Panc1 (cell line): ENCODE results near the gene NAGS. TPM values are rescaled to one million over a fixed set of nuclear protein-coding genes. Genes with fewer than 3 reads are reported as not detected.
"Not testable (repeated sequence)": the region's sequence is repeated elsewhere in the genome, so short reads cannot be mapped to it uniquely, and the experiment has no call there.

Source experiments
- ATAC-seq: fragments of 200-7000 bp; cut with Tn5 transposase; 2 replicates; pipeline ENCODE4 v1.9.1; 2020; ENCODE audit warnings: mild to moderate bottlenecking, moderate library complexity
- BruUV-seq: library from RNA; stranded (reverse); fragments of 400-500 nt; replicated peaks from 2 replicates; lab custom pipeline; 2021; lab: Mats Ljungman, UMichigan
- CTCF ChIA-PET: fragments of 300-600 bp; sonication (Branson Sonifier 250); formaldehyde crosslinking; loops from one replicate; lab custom pipeline; 2022; ENCODE audit warnings: antibody characterized with exemption; lab: Charles Lee
- POLR2A ChIA-PET: fragments of 300-600 bp; sonication (Branson Sonifier 250); formaldehyde crosslinking; loops from one replicate; lab custom pipeline; 2022; ENCODE audit warnings: antibody characterized with exemption; lab: Charles Lee
- DNase-seq: peaks from one replicate; pipeline ENCODE4 v3.0.0-alpha.2; 2010; ENCODE audit warnings: low read depth, low spot score
- H3K27ac ChIP-seq: 2 replicates; pipeline ENCODE4 v1.5.1; 2011; ENCODE audit warnings: mild to moderate bottlenecking, low read length, inconsistent platforms
- H3K27me3 ChIP-seq: fragments of 200-500 bp; sonication (Bioruptor generic); 2 replicates; pipeline ENCODE4 v1.6.0; 2014; ENCODE audit warnings: low read length, inconsistent platforms; ENCODE audit not compliant: control insufficient read depth, insufficient read depth
- H3K36me3 ChIP-seq: fragments of 200-500 bp; sonication (Bioruptor generic); 2 replicates; pipeline ENCODE4 v1.5.1; 2014; ENCODE audit warnings: inconsistent platforms, mild to moderate bottlenecking, low read length, moderate library complexity; ENCODE audit not compliant: control insufficient read depth, insufficient read depth
- H3K4me1 ChIP-seq: 2 replicates; pipeline ENCODE4 v1.5.1; 2011; ENCODE audit warnings: inconsistent platforms, mild to moderate bottlenecking, low read length, moderate library complexity; ENCODE audit not compliant: control insufficient read depth, insufficient read depth
- H3K4me3 ChIP-seq, 2 experiments: 2 replicates each; pipeline ENCODE4 v1.5.1; 2011 to 2012; ENCODE audit warnings: low read depth in 2 of 2, low read length in 2 of 2, mild to moderate bottlenecking in 2 of 2, inconsistent platforms in 1 of 2, moderate library complexity in 1 of 2
- H3K9me3 ChIP-seq: fragments of 200-500 bp; sonication (Bioruptor generic); 2 replicates; pipeline ENCODE4 v1.5.1; 2014; ENCODE audit warnings: low read depth, mild to moderate bottlenecking, inconsistent platforms, low read length, moderate library complexity; ENCODE audit not compliant: control insufficient read depth, insufficient read depth
- POLR2AphosphoS5 ChIP-seq: IDR thresholded peaks from 2 replicates; pipeline ENCODE4 v1.6.1; 2012; ENCODE audit warnings: mild to moderate bottlenecking, low read depth, low read length, moderate library complexity
- SIN3A ChIP-seq: IDR thresholded peaks from 2 replicates; pipeline ENCODE4 v1.6.1; 2012; ENCODE audit warnings: low read depth, mild to moderate bottlenecking, low read length, moderate library complexity, borderline replicate concordance; ENCODE audit not compliant: insufficient read depth
- TCF7L2 ChIP-seq: IDR thresholded peaks from 2 replicates; pipeline ENCODE4 v1.6.1; 2011; ENCODE audit warnings: mild to moderate bottlenecking, low read depth, low read length, inconsistent platforms
- in situ Hi-C: cut with HindIII; loops from 2 replicates; pipeline ENCODE4 v1.10.0; 2016; ENCODE audit warnings: low sequenced_read_pairs, low pct_unique_long_range_greater_than_20kb
- intact Hi-C: fragments of 100-400 bp; cut with micrococcal nuclease; formaldehyde crosslinking; loops from one replicate; pipeline ENCODE4 v1.10.0; 2022; ENCODE audit not compliant: unreplicated experiment
- total RNA-seq: library from RNA; stranded (reverse); gene quantifications from one replicate; pipeline ENCODE4 v1.2.1, GENCODE V29; 2021; ENCODE audit not compliant: unreplicated experiment
- TF ChIP-seq, protein P1 (sequence below), 2 experiments: IDR thresholded peaks; 2 replicates each; pipeline ENCODE4 v1.6.1; 2011 to 2012; ENCODE audit warnings: low read depth in 2 of 2, control low read depth in 1 of 2, low read length in 1 of 2, mild to moderate bottlenecking in 1 of 2, moderate library complexity in 1 of 2; ENCODE audit not compliant: insufficient read depth in 1 of 2
- TF ChIP-seq, protein P2 (sequence below): fragments of 450-650 bp; IDR thresholded peaks from 2 replicates; pipeline ENCODE4 v1.5.1; 2017; ENCODE audit warnings: mild to moderate bottlenecking

Gene NAGS
- total RNA-seq, 1 experiment from 2014 or later = 2.7 TPM

DNA sequence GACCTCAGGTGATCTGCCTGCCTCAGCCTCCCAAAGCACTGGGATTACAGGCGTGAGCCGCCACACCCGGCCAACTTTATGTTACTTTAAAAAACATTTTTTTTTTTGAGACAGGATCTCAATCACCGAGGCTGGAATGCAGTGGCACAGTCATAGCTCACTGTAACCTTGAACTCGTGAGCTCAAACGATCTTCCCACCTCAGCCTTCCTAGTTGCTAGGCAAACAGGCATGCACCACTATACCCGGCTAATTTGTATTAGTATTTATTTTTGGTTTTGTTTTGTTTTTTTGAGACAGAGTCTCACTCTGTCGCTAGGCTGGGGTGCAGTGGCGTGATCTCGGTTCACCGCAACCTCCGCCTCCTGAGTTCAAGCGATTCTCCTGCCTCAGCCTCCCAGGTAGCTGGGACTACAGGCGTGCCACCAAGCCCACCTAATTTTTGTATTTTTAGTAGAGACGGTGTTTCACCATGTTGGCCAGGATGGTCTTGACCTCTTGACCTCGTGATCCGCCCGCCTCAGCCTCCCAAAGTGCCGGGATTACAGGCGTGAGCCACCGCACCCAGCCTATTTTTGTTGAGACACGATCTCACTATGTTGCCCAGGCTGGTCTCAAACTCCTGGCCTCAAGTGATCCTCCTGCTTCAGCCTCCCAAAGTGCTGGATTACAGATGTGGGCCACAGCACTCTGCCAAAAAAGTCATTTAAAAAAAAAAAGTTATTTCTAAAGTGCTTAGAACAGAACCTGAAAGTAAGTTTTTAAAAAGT is 31.8 kb upstream of the NAGS start:
- H3K4me3 ChIP-seq, CTCF ChIA-PET, H3K27me3 ChIP-seq, POLR2A ChIA-PET, ATAC-seq, DNase-seq, BruUV-seq, in situ Hi-C loops, intact Hi-C loops, H3K36me3 ChIP-seq, H3K9me3 ChIP-seq, H3K27ac ChIP-seq, H3K4me1 ChIP-seq: not testable (repeated sequence)

DNA sequence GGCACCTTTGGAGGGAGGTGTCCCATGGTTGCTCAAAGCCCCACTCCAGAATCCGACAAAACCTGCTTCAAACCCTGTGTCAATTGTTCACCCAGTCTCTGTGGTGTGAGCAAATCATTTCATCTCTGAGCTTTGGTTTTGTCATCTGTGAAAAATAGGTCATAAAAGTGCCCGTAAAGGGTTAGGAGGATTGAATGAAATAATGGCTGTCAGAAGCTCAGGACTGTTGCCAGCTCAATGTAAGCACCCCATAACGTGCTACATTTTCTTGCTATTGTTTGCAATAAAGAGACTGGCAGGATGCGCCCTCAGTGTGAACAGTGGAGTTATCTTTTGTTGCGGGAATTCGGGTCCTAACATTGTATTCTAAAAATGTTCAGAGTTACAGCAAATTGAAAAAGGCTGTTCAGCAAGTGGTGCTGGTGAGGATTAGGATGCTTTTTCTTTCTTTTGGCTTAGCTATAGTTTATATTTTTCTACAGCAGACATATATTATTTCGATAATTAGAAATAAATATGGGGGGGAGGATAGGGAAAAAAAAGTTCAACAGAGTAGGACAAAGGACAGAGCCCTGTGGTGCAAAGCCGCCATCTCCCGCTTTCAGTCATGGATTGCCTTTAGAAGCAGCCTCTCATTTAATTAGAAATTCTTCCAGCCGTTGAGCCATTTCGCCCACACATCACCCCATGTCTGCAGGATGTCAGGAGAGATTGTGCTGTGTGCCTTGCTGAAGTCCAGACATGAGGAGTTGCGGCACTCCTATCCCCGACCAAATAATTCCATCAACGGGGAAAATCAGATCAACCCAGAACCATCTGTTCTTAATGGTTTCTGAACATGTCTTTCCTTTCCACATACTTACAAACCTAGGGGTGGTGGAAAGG is 29.8 kb upstream of the NAGS start:
- ATAC-seq (no peak), DNase-seq (no peak)
- Histone ChIP-seq H3K36me3 (no peaks in the 10 kb centered on the region), H3K9me3 (no peaks in the 10 kb centered on the region), H3K27ac (no peak overlapping the region), H3K4me3 (no peak overlapping the region), H3K4me1 (no peaks in the 10 kb centered on the region), H3K27me3 (no peaks in the 10 kb centered on the region; the same call in 1 of the 2 replicates)
- intact Hi-C loops (no loop called here), in situ Hi-C loops (no loop called here)
- POLR2A ChIA-PET = no interaction called here
- CTCF ChIA-PET = no interaction called here
- TF ChIP-seq SIN3A (no peak), POLR2AphosphoS5 (no peak)
- TF ChIP-seq, protein P1, sequence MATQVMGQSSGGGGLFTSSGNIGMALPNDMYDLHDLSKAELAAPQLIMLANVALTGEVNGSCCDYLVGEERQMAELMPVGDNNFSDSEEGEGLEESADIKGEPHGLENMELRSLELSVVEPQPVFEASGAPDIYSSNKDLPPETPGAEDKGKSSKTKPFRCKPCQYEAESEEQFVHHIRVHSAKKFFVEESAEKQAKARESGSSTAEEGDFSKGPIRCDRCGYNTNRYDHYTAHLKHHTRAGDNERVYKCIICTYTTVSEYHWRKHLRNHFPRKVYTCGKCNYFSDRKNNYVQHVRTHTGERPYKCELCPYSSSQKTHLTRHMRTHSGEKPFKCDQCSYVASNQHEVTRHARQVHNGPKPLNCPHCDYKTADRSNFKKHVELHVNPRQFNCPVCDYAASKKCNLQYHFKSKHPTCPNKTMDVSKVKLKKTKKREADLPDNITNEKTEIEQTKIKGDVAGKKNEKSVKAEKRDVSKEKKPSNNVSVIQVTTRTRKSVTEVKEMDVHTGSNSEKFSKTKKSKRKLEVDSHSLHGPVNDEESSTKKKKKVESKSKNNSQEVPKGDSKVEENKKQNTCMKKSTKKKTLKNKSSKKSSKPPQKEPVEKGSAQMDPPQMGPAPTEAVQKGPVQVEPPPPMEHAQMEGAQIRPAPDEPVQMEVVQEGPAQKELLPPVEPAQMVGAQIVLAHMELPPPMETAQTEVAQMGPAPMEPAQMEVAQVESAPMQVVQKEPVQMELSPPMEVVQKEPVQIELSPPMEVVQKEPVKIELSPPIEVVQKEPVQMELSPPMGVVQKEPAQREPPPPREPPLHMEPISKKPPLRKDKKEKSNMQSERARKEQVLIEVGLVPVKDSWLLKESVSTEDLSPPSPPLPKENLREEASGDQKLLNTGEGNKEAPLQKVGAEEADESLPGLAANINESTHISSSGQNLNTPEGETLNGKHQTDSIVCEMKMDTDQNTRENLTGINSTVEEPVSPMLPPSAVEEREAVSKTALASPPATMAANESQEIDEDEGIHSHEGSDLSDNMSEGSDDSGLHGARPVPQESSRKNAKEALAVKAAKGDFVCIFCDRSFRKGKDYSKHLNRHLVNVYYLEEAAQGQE (IDR thresholded peaks at IDR 0.05; ENCODE audit: insufficient read depth in 1 of 2, low read depth in 2 of 2, low read length in 1 of 2) = no peak
- BruUV-seq = no TSS peak

DNA sequence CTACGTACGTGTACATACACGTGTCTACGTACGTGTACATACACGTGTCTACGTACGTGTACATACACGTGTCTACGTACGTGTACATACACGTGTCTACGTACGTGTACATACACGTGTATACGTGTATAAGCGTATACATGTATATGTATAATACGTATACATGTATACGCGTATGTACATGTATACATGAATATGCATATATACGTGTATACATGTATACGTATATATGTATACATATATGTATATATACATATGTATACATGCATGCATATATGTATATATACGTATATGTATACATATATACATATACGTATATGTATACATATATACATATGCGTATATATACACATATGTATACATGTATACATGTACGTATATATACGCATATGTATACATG is 28.5 kb upstream of the NAGS start:
- in situ Hi-C loops (no loop called here), intact Hi-C loops (no loop called here)
- DNase-seq (no peak), ATAC-seq (no peak)
- no peak overlapping the region for H3K27ac ChIP-seq
- POLR2A ChIA-PET = no interaction called here
- TF ChIP-seq, protein P1 (IDR thresholded peaks at IDR 0.05; ENCODE audit: insufficient read depth in 1 of 2, low read depth in 2 of 2, low read length in 1 of 2) = no peak
- TF ChIP-seq, protein P2, sequence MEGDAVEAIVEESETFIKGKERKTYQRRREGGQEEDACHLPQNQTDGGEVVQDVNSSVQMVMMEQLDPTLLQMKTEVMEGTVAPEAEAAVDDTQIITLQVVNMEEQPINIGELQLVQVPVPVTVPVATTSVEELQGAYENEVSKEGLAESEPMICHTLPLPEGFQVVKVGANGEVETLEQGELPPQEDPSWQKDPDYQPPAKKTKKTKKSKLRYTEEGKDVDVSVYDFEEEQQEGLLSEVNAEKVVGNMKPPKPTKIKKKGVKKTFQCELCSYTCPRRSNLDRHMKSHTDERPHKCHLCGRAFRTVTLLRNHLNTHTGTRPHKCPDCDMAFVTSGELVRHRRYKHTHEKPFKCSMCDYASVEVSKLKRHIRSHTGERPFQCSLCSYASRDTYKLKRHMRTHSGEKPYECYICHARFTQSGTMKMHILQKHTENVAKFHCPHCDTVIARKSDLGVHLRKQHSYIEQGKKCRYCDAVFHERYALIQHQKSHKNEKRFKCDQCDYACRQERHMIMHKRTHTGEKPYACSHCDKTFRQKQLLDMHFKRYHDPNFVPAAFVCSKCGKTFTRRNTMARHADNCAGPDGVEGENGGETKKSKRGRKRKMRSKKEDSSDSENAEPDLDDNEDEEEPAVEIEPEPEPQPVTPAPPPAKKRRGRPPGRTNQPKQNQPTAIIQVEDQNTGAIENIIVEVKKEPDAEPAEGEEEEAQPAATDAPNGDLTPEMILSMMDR = no peak
- TF ChIP-seq TCF7L2 = no peak
- no peak for TF ChIP-seq POLR2AphosphoS5
- no peak for TF ChIP-seq SIN3A
- CTCF ChIA-PET = no interaction called here
- no peaks in the 10 kb centered on the region for H3K36me3 ChIP-seq
- H3K9me3 ChIP-seq = no peaks in the 10 kb centered on the region
- H3K4me3 ChIP-seq = no peak overlapping the region
- no peaks in the 10 kb centered on the region; the same call in 1 of the 2 replicates for H3K27me3 ChIP-seq
- no TSS peak for BruUV-seq
- H3K4me1 ChIP-seq = no peaks in the 10 kb centered on the region
